SU-DHL-6 (cell line): ENCODE measurements around the gene SUSD2.
"Not testable (repeated sequence)": the region's sequence is repeated elsewhere in the genome, so short reads cannot be mapped to it uniquely, and the experiment has no call there.

Experiments used
- H2AFZ ChIP-seq: fragments of 200-600 bp; sonication (generic); 2 replicates; pipeline ENCODE4 v1.6.1; 2014; ENCODE audit warnings: low read depth, mild to moderate bottlenecking, moderate library complexity, mixed read lengths, antibody characterized with exemption, low read length; ENCODE audit not compliant: severe bottlenecking
- H3F3A ChIP-seq: fragments of 200-600 bp; shearing (Covaris generic); 2 replicates; pipeline ENCODE4 v1.6.0; 2016; ENCODE audit warnings: antibody characterized with exemption, mild to moderate bottlenecking; ENCODE audit not compliant: insufficient read depth
- H3K27ac ChIP-seq: fragments of 200-600 bp; sonication (generic); 2 replicates; pipeline ENCODE4 v1.5.1; 2016; ENCODE audit warnings: low read depth, mild to moderate bottlenecking, low read length, moderate library complexity, mixed read lengths
- H3K27me3 ChIP-seq: fragments of 200-600 bp; sonication (generic), shearing (Covaris generic); 2 replicates; pipeline ENCODE4 v1.6.0; 2014; ENCODE audit warnings: mild to moderate bottlenecking, low read length
- H3K36me3 ChIP-seq: fragments of 200-600 bp; sonication (generic); 2 replicates; pipeline ENCODE4 v1.6.1; 2014; ENCODE audit warnings: mild to moderate bottlenecking, low read length, mixed read lengths
- H3K4me2 ChIP-seq: fragments of 300-600, 200-600 bp; shearing (Covaris generic), sonication (generic); 2 replicates; pipeline ENCODE4 v1.6.0; 2014; ENCODE audit warnings: low read length, low read depth, mild to moderate bottlenecking; ENCODE audit not compliant: poor library complexity, severe bottlenecking
- H3K4me3 ChIP-seq: fragments of 200-600 bp; sonication (generic); 2 replicates; pipeline ENCODE4 v1.5.1; 2014; ENCODE audit warnings: antibody characterized with exemption, low read length, mild to moderate bottlenecking, mixed read lengths; ENCODE audit not compliant: insufficient read depth, poor library complexity, severe bottlenecking
- H3K79me2 ChIP-seq: fragments of 200-600 bp; sonication (generic); 2 replicates; pipeline ENCODE4 v1.6.1; 2014; ENCODE audit warnings: mild to moderate bottlenecking, low read length, moderate library complexity; ENCODE audit not compliant: insufficient read depth
- H3K9ac ChIP-seq: fragments of 200-600 bp; sonication (generic); 2 replicates; pipeline ENCODE4 v1.7.0; 2014; ENCODE audit warnings: mild to moderate bottlenecking, low read length
- H3K9me2 ChIP-seq: fragments of 200-600 bp; sonication (generic); replicated peaks from 2 replicates; pipeline ENCODE4 v1.6.1; 2014; ENCODE audit warnings: low read length; ENCODE audit not compliant: insufficient read depth
- H3K9me3 ChIP-seq: fragments of 200-600 bp; sonication (generic); 2 replicates; pipeline ENCODE4 v1.6.1; 2014; ENCODE audit warnings: low read length, mixed read lengths; ENCODE audit not compliant: insufficient read depth
- H4K20me1 ChIP-seq: fragments of 200-600 bp; sonication (generic); 2 replicates; pipeline ENCODE4 v1.6.1; 2014; ENCODE audit warnings: low read depth, mild to moderate bottlenecking, antibody characterized with exemption, low read length, moderate library complexity, mixed read lengths
- EZH2phosphoT487 ChIP-seq: fragments of 200-600 bp; sonication (generic), shearing (Covaris generic); conservative IDR thresholded peaks from 2 replicates; pipeline ENCODE4 v1.6.1; 2018; ENCODE audit warnings: mild to moderate bottlenecking, antibody characterized with exemption, low read length, moderate library complexity, mixed read lengths
- TF ChIP-seq, protein P1 (sequence below): fragments of 200-600 bp; sonication (generic); IDR thresholded peaks from one replicate; pipeline ENCODE4 v1.5.1; 2017; ENCODE audit warnings: antibody characterized with exemption, mild to moderate bottlenecking, low read length, moderate library complexity; ENCODE audit not compliant: insufficient read depth, poor library complexity, severe bottlenecking

SUSD2 gene

DNA sequence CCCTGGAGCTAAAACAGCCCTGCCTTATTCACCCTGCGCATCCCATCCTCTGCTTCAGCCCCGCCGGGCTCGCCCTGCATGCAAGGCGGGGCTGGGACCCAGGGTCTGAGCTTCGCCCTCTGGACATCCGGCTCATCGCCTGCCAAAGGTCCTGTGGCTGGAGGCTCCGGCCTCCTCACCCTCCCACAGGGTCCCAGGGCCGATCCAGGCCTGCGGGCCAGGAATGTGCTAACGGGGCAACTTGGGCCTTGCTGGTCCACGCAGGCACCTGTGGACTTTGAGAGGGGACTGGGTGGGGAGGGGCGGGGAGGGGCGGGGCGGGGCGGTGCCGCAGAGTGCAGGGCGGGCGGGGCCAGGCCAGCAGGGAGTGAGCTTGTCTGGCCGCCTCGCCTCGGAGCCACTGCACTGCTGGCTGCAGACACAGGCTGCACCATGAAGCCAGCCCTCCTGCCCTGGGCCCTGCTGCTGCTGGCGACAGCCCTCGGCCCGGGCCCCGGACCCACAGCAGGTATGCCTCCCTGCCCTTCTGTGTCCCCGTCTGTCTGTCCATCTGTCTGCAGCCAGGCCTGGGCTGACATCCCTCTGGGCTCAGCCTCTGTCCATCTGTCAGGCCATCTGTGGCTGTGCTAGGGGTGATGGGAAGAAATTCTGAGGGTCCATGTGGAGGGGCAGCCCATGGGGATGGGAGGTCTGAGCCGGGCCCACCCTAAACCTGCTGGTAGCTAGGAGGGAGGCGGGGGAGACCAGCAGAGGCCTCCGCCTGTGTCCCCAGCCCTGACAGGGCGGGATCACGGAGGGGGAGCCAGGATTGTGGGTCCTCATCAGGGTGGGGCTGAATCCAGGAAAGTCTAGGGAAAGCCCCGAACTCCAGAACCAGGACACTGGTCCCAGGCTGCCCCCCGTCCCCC is at the start of gene SUSD2:
SUSD2 (plus strand) TSS at position 400 of the 908 bp plus-strand sequence; CDS start at position 433, 33 bp downstream.
- H3K27me3 ChIP-seq: no peaks in the 10 kb centered on the region
- no peaks in the 10 kb centered on the region for H3F3A ChIP-seq
- no peaks in the 10 kb centered on the region for H3K79me2 ChIP-seq
- no peak within 1 kb of the TSS for H3K4me2 ChIP-seq
- no peaks in the 10 kb centered on the region for H3K9me3 ChIP-seq
- H3K9me2 ChIP-seq: no peaks in the 10 kb centered on the region
- H3K36me3 ChIP-seq: no peaks in the 10 kb centered on the region
- H4K20me1 ChIP-seq: no peaks in the 10 kb centered on the region
- H3K4me3 ChIP-seq: no peak within 1 kb of the TSS
- H2AFZ ChIP-seq: no peak within 1 kb of the TSS
- no peak within 1 kb of the TSS for H3K9ac ChIP-seq
- TF ChIP-seq EZH2phosphoT487: no peak
- TF ChIP-seq, protein P1, sequence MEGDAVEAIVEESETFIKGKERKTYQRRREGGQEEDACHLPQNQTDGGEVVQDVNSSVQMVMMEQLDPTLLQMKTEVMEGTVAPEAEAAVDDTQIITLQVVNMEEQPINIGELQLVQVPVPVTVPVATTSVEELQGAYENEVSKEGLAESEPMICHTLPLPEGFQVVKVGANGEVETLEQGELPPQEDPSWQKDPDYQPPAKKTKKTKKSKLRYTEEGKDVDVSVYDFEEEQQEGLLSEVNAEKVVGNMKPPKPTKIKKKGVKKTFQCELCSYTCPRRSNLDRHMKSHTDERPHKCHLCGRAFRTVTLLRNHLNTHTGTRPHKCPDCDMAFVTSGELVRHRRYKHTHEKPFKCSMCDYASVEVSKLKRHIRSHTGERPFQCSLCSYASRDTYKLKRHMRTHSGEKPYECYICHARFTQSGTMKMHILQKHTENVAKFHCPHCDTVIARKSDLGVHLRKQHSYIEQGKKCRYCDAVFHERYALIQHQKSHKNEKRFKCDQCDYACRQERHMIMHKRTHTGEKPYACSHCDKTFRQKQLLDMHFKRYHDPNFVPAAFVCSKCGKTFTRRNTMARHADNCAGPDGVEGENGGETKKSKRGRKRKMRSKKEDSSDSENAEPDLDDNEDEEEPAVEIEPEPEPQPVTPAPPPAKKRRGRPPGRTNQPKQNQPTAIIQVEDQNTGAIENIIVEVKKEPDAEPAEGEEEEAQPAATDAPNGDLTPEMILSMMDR: no peak
- H3K27ac ChIP-seq: no peak within 1 kb of the TSS

- H3K27ac ChIP-seq: no peak overlapping the region
- H3K36me3 ChIP-seq: no peaks in the 10 kb centered on the region
- no peak for TF ChIP-seq EZH2phosphoT487
- TF ChIP-seq, protein P1: no peak
- no peaks in the 10 kb centered on the region for H4K20me1 ChIP-seq
- H2AFZ ChIP-seq: no peak overlapping the region
- no peak overlapping the region for H3K4me3 ChIP-seq
- no peaks in the 10 kb centered on the region for H3F3A ChIP-seq
- H3K27me3 ChIP-seq: no peaks in the 10 kb centered on the region
- no peaks in the 10 kb centered on the region for H3K9me3 ChIP-seq
- no peak overlapping the region for H3K4me2 ChIP-seq
- no peaks in the 10 kb centered on the region for H3K79me2 ChIP-seq
- H3K9me2 ChIP-seq: no peaks in the 10 kb centered on the region
- no peak overlapping the region for H3K9ac ChIP-seq
Measured at GRCh38 chr22:24133187-24133965, 47.9 kb upstream of the SUSD2 start.

- Histone ChIP-seq H3K27me3 (no peaks in the 10 kb centered on the region), H3K27ac (no peak overlapping the region), H3K4me3 (no peak overlapping the region), H3K9me2 (no peaks in the 10 kb centered on the region), H3F3A (no peaks in the 10 kb centered on the region), H2AFZ (no peak overlapping the region), H3K9ac (no peak overlapping the region), H3K36me3 (no peaks in the 10 kb centered on the region), H4K20me1 (no peaks in the 10 kb centered on the region), H3K4me2 (no peak overlapping the region), H3K9me3 (no peaks in the 10 kb centered on the region), H3K79me2 (no peaks in the 10 kb centered on the region)
- no peak for TF ChIP-seq EZH2phosphoT487
- TF ChIP-seq, protein P1: no peak
Measured at GRCh38 chr22:24134090-24134846, 47.0 kb upstream of the SUSD2 start.

DNA sequence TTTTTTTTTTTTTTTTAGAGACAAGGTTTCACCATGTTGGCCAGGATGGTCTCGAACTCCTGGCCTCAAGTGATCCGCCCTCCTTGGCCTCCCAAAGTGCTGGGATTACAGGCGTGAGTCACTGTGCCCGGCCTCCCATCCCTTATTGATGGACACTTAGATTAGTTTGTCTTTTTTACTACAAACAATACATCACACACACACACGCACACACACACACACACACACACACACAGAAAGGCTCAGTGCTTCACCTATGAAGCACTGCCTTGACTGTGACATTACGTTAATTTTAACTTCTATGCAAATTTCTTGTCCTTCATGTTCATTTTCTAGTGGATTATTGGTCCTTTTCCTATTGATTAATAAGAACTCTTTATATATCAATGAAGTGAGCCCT is 44.8 kb upstream of the SUSD2 start:
- H3K4me2 ChIP-seq, H3K4me3 ChIP-seq, H3K9me3 ChIP-seq, H3F3A ChIP-seq, H2AFZ ChIP-seq, H3K79me2 ChIP-seq, H3K9ac ChIP-seq, H3K36me3 ChIP-seq, H3K9me2 ChIP-seq, H3K27ac ChIP-seq, H4K20me1 ChIP-seq, H3K27me3 ChIP-seq: not testable (repeated sequence)
